ENCODE data around the gene FAM20A. TPM values are rescaled to one million over a fixed set of nuclear protein-coding genes. Genes with fewer than 3 reads are reported as not detected.

FAM20A gene
- total and polyA plus RNA-seq, 2 of the 8 experiments (the other 6 are each of a cell fraction or from before 2014, with no cell fraction given) = 3.6 to 11.9 TPM

- no peak overlapping the region for H2AFZ ChIP-seq (ENCODE audit: low read length)
- no peak overlapping the region for H3K9ac ChIP-seq (replicated peaks in 1 of 4; ENCODE audit: extremely low read depth in 1 of 4, low read depth in 3 of 4, low read length in 3 of 4)
- no peak overlapping the region for H3K18ac ChIP-seq (ENCODE audit: extremely low read depth, low read length)
- no peak overlapping the region for H2BK15ac ChIP-seq (ENCODE audit: low read length)
- no peak overlapping the region for H3K14ac ChIP-seq (ENCODE audit: insufficient read length)
- H3K9me3 ChIP-seq (ENCODE audit: insufficient read depth in 2 of 2, low read depth in 1 of 2, low read length in 1 of 2) = no peaks in the 10 kb centered on the region
- H4K5ac ChIP-seq (ENCODE audit: insufficient read length, low read depth, low read length) = no peak overlapping the region
- no peaks in the 10 kb centered on the region for H3K27me3 ChIP-seq (replicated peaks in 1 of 4; ENCODE audit: control insufficient read depth in 3 of 4, extremely low read depth in 1 of 4, insufficient read depth in 3 of 4, low read length in 3 of 4)
- no peak overlapping the region for H2BK5ac ChIP-seq (ENCODE audit: low read depth, low read length)
- H3K36me3 ChIP-seq (ENCODE audit: control insufficient read depth in 2 of 4, insufficient read depth in 4 of 4, low read length in 3 of 4) = no peaks in the 10 kb centered on the region
- no peak overlapping the region for H3K4ac ChIP-seq (replicated peaks; ENCODE audit: insufficient read length, low read depth, low read length)
- H2AK5ac ChIP-seq (ENCODE audit: low read depth, low read length) = no peak overlapping the region
- no peak overlapping the region for H4K8ac ChIP-seq (ENCODE audit: extremely low read depth, insufficient read depth, low read length)
- no peaks in the 10 kb centered on the region for H3K4me1 ChIP-seq (replicated peaks in 1 of 4; ENCODE audit: control insufficient read depth in 3 of 4, insufficient read depth in 4 of 4, low read length in 3 of 4)
- no peaks in the 10 kb centered on the region for H3K79me2 ChIP-seq (ENCODE audit: control insufficient read depth in 1 of 2, insufficient read depth in 2 of 2, low read length in 2 of 2)
- no peak overlapping the region for H2BK12ac ChIP-seq (ENCODE audit: low read depth, low read length)
- H2BK20ac ChIP-seq (ENCODE audit: low read length) = no peak overlapping the region
- H3K4me3 ChIP-seq (ENCODE audit: extremely low read depth in 1 of 4, insufficient read depth in 2 of 4, low read depth in 3 of 4, low read length in 4 of 4) = no peak overlapping the region
- FAIRE-seq (no peak), DNase-seq (ENCODE audit: low read depth in 1 of 2, low spot score in 2 of 2) (no peak)
- CTCF ChIA-PET (ENCODE audit: partially characterized antibody) = no interaction called here
- H2BK120ac ChIP-seq (replicated peaks; ENCODE audit: low read depth, low read length) = no peak overlapping the region
- H3K79me1 ChIP-seq (ENCODE audit: low read depth, low read length) = no peaks in the 10 kb centered on the region
- H3K27ac ChIP-seq (ENCODE audit: low read depth, low read length) = no peak overlapping the region
- no peak overlapping the region for H3K4me2 ChIP-seq (ENCODE audit: insufficient read depth in 1 of 2, low read depth in 2 of 2, low read length in 2 of 2)
- H3K23me2 ChIP-seq (ENCODE audit: low read depth, low read length) = no peaks in the 10 kb centered on the region; the same call in 1 of the 2 replicates
- no peak overlapping the region for H3K56ac ChIP-seq (replicated peaks; ENCODE audit: insufficient read length, low read depth, low read length)
- H4K20me1 ChIP-seq (replicated peaks in 1 of 2; ENCODE audit: control insufficient read depth in 1 of 2, insufficient read depth in 2 of 2, low read length in 2 of 2) = no peaks in the 10 kb centered on the region
- 84% methylated on average over 2 of the region's 2 CpGs; no CpG with 5 or more reads in 1 of the 2 experiments for WGBS, 2 experiments (ENCODE audit: extremely low coverage in 1 of 2, insufficient coverage in 1 of 2, insufficient read length in 1 of 2, insufficient replicate concordance in 2 of 2, low coverage in 1 of 2, low lambda C conversion rate in 2 of 2, missing lambda C conversion rate in 1 of 2)
- no peak overlapping the region for H3K23ac ChIP-seq (ENCODE audit: insufficient read length)
- H4K91ac ChIP-seq (replicated peaks; ENCODE audit: insufficient read length, low read length) = no peak overlapping the region
- POLR2A ChIA-PET (ENCODE audit: partially characterized antibody) = no interaction called here
- no peak for TF ChIP-seq SP1 (IDR thresholded peaks at IDR 0.05; ENCODE audit: low read depth, low read length)
- TF ChIP-seq SAP30 (IDR thresholded peaks at IDR 0.05; ENCODE audit: insufficient read depth, insufficient replicate concordance, low read length) = no peak
- no peak for TF ChIP-seq TAF1 (IDR thresholded peaks at IDR 0.05; ENCODE audit: low read depth, low read length)
- TF ChIP-seq YY1 (IDR thresholded peaks at IDR 0.05; ENCODE audit: low read depth, low read length) = no peak
- no peak for TF ChIP-seq ZNF274 (IDR thresholded peaks at IDR 0.05; ENCODE audit: borderline replicate concordance, extremely low read depth, low read length)
- TF ChIP-seq FOSL1 (IDR thresholded peaks at IDR 0.05; ENCODE audit: insufficient read depth, low read depth, low read length) = no peak
- TF ChIP-seq TBP (IDR thresholded peaks at IDR 0.05; ENCODE audit: low read depth, low read length) = no peak
- TF ChIP-seq MAFK (IDR thresholded peaks at IDR 0.05; ENCODE audit: low read depth, low read length) = no peak
- no peak for TF ChIP-seq ATF3 (IDR thresholded peaks at IDR 0.05; ENCODE audit: insufficient read depth, low read depth, low read length)
- no peak for TF ChIP-seq RFX5 (IDR thresholded peaks at IDR 0.05; ENCODE audit: borderline replicate concordance, low read depth, low read length)
- no peak for TF ChIP-seq E2F6 (IDR thresholded peaks at IDR 0.05)
- TF ChIP-seq BACH1 (IDR thresholded peaks at IDR 0.05; ENCODE audit: low read length) = no peak
- TF ChIP-seq CTBP2 (IDR thresholded peaks at IDR 0.05; ENCODE audit: borderline replicate concordance, insufficient read depth, insufficient read length, low read length) = no peak
- TF ChIP-seq SIRT6 (IDR thresholded peaks at IDR 0.05; ENCODE audit: low read length) = no peak
Observed at GRCh38 chr17:68621065-68621464, 19.9 kb upstream of the FAM20A start.
